GM12872 (cell line): Measurements from ENCODE around the gene TOMM40L.

Source experiments
- TF ChIP-seq, protein P1 (sequence below): IDR thresholded peaks from 3 replicates; pipeline ENCODE4 v1.5.1; 2011; ENCODE audit warnings: low read depth, mild to moderate bottlenecking, low read length, moderate library complexity; ENCODE audit not compliant: insufficient read depth

The TOMM40L gene

DNA sequence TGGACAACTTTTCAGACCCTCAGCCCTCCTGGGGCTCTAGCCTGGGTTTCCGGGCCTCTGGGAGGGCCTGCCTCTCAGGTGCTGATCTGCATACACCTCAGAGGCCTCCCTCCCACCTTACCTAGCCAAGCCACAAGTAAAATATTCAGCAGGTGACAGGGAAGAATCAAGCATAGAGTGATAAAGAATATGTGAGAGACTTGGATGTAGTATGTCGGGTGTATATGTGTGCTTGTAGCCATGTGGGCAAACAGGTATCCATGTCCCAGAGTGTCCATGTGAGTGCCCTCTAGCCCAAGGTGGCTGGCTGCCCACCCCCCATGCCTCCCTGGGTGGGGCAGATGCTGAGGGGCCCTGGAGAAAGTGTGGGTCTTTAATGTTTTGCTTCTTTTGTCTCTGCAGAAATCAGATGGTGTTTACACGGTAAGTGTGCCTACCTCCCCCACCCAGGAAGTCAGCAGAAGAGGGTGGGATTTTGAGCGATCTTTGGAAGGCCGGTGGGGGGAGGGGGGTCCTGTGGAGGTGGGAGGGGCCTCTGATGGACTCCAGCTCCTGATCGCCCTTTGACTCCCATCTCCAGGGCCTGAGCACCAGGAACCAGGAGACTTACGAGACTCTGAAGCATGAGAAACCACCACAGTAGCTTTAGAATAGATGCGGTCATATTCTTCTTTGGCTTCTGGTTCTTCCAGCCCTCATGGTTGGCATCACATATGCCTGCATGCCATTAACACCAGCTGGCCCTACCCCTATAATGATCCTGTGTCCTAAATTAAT lies 7.4 kb upstream of the TOMM40L start:
- TF ChIP-seq, protein P1, sequence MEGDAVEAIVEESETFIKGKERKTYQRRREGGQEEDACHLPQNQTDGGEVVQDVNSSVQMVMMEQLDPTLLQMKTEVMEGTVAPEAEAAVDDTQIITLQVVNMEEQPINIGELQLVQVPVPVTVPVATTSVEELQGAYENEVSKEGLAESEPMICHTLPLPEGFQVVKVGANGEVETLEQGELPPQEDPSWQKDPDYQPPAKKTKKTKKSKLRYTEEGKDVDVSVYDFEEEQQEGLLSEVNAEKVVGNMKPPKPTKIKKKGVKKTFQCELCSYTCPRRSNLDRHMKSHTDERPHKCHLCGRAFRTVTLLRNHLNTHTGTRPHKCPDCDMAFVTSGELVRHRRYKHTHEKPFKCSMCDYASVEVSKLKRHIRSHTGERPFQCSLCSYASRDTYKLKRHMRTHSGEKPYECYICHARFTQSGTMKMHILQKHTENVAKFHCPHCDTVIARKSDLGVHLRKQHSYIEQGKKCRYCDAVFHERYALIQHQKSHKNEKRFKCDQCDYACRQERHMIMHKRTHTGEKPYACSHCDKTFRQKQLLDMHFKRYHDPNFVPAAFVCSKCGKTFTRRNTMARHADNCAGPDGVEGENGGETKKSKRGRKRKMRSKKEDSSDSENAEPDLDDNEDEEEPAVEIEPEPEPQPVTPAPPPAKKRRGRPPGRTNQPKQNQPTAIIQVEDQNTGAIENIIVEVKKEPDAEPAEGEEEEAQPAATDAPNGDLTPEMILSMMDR = no peak

DNA sequence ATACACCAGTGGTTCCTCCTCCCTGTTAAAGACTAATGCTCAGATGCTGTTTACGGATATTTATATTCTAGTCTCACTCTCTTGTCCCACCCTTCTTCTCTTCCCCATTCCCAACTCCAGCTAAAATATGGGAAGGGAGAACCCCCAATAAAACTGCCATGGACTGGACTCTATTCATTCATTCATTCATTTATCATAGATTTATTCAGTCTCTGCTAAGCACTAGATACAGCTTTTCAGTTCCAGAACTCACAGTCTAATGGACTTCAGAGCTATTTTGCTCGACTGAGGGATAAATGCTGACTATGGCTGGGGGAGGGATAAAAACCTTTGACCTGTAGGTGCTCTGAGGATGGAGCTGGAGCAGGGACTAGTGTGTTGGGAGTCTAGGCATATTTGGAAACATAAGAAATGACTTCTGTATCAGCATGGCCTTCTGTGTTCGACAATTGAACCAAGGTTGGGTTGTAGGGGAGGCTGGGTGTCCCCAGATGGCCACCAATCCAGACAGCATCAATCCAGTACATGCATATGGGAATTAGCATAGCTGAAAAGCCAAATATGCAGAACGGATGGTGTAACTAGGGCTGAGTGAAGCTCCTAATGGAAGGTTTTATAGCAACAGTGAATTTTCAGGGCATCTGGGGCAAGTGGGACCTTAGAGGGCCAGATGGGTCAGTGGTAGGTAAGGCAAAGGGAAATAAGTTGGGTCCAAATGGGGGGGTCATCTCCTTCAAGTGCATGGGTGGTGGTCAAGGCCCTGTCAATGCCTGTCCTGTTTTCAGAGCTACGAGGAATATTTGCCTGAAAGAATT lies 6.6 kb upstream of the TOMM40L start:
- TF ChIP-seq, protein P1 = no peak

DNA sequence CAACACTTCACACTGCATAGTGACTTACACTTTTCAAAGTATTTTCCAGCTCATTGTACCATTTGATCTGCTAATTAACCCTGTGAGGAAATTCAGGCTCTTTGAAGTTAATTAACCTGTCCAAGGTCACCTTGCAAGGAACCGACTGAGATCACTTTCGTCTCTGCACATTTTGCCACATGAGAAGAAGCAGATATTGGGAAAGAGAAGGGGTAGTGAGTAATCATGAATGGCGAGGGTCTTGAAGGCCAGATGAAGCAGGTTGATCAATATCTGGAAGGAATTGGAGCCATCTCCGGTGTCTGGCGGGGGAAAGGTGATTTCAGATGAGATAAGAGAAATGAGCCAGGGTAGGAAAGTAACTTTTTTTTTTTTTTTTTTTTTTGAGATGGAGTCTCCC lies 5.9 kb upstream of the TOMM40L start:
- TF ChIP-seq, protein P1 = no peak

DNA sequence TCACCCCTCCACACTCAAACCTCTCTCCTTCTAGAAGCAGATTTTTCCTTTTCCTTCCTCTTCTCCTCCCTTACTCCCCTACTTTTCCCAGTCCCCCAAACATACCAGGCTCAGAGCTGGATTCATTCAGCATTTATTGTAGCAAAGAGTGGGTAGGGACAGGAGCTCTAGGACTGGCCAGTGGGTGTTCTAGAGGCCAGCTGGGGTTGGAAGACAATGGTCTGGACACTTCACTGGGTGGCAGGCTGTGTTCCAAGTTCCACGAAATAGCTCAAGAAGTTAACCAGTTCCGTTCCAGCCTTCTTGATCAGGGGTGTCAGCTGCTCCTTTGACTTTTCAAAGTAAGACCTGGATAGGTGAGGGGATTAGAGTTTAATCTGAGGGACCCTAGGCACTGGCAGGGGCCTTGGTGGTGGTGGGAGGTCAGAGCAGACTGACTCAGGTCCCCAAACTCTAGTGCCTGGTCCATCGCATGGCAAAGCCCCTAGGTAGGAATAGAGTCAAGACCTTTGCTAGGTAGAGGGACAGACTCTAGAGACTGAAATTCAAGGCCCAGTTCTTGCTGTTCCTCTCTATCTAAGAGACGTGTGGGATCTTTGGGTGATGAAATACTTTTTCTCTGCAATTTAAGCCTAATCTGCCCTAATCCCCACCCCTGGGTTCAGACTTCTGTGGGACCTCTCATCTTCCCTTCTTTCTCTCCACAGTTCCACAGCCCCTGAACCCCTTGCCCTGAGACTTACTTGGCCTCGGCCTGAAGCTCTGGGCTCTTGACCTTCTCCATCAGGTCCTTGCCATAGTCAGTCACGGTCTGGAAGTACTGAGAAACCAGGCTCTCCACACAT lies 3.5 kb upstream of the TOMM40L start:
- TF ChIP-seq, protein P1 = no peak

DNA sequence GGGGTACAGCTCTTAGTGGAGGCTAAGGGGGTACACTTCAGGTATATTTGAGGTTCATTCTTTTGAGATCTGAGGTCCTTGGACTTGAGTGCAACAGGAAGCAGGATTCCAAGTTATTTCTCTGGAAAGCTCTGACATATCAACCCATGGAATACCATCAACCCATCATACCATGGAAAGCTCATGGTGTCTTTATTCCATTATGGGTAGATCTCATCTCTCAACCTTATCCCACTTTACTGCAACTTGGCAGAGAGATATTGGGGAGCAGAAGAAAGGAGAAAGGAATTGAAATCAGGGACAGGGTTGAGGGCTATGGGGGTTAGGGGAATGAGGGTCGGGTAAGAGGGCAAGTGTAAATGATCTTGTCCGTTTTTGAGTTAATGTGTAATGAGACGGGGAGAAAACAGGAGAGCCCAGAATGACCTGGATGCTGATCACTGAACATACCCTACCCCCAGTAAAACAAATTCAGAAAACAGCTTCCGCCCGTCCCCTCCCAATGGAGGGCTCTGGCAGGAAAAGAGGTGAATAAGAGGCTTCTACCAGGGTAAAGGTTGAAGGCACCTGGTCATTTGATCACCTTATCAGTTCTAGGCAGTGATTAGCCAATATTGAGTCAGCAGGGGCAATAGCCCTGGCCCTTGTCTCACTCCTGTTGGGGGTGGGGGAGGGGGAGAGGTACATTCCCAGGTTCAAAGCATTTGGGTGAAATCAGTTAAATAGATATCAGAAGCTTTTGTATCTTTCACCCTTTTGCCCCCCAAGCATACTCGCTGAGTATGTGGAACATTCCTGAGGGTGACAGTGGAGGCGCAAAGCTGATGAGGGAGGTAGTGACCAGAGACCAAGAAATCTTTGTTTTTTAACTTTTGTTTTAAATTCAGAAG lies 1.8 kb upstream of the TOMM40L start:
- TF ChIP-seq, protein P1 = no peak

DNA sequence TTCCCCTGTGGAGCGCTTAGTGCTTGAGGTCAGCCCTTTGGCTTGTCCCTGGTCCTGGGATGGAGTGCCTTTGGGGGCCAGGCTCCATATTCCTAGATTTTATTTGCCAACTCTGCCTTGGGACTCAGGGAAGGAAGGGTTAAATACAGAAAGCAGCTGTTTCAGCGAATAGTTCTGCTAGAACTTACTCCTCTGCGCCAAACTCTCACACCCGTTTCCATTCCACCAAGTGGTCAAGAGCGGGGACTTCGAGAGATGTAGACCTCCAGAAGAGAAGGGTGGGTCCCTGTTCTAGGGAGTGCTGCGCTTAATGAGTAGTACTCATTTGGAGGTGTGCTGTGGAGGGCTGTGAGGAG lies 704 bp upstream of the TOMM40L start:
- TF ChIP-seq, protein P1 = no peak
